IPS-15b (cell line): Measurements from ENCODE around the gene ACOT9.
"Not testable (repeated sequence)": the region's sequence is repeated elsewhere in the genome, so short reads cannot be mapped to it uniquely, and the experiment has no call there.

Source experiments
- H3K27me3 ChIP-seq: one replicate; pipeline ENCODE4 v1.6.1; 2013; ENCODE audit warnings: low read length; ENCODE audit not compliant: control insufficient read depth, insufficient read depth
- H3K36me3 ChIP-seq: one replicate; pipeline ENCODE4 v1.6.1; 2013; ENCODE audit warnings: low read length; ENCODE audit not compliant: control insufficient read depth, insufficient read depth
- H3K4me1 ChIP-seq: one replicate; pipeline ENCODE4 v1.6.1; 2013; ENCODE audit warnings: mild to moderate bottlenecking, low read length; ENCODE audit not compliant: control insufficient read depth, insufficient read depth
- H3K4me3 ChIP-seq: one replicate; pipeline ENCODE4 v1.5.1; 2013; ENCODE audit warnings: low read depth, low read length
- H3K9ac ChIP-seq: one replicate; pipeline ENCODE4 v1.6.1; 2013; ENCODE audit warnings: low read depth, mild to moderate bottlenecking, low read length
- H3K9me3 ChIP-seq: one replicate; pipeline ENCODE4 v1.6.1; 2013; ENCODE audit warnings: mild to moderate bottlenecking, low read length; ENCODE audit not compliant: control insufficient read depth, insufficient read depth

The ACOT9 gene

GRCh38 chrX:23731951-23732350 is 11.1 kb downstream of the ACOT9 start:
- H3K9ac ChIP-seq: no peak overlapping the region
- H3K4me3 ChIP-seq: no peak overlapping the region
- H3K36me3 ChIP-seq: peaks cover 5% of the 10 kb centered on the region
- peaks cover 10% of the 10 kb centered on the region for H3K4me1 ChIP-seq
- H3K27me3 ChIP-seq: no peaks in the 10 kb centered on the region
- H3K9me3 ChIP-seq: no peaks in the 10 kb centered on the region

DNA sequence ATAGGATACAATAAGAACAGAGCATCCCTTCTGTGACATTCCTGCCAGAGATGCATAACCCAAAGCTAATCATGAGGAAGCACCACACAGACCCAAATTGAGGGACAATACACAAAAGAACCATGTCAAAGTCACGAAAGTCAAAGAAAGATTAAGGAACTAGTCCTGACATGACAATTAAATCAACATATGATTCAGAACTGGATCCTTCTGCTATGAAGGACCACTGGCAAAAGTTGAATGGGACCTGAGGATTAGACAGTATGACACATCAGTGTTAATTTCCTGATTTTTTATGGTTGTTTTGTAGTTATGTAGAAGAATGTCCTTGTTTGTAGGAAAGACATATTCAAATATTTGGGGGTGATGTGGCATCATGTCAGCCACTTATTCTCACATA is 13.9 kb downstream of the ACOT9 start:
- H3K9me3 ChIP-seq: no peaks in the 10 kb centered on the region
- peaks cover 10% of the 10 kb centered on the region for H3K4me1 ChIP-seq
- H3K27me3 ChIP-seq: no peaks in the 10 kb centered on the region
- peaks cover 8% of the 10 kb centered on the region for H3K36me3 ChIP-seq
- H3K4me3 ChIP-seq: no peak overlapping the region
- H3K9ac ChIP-seq: no peak overlapping the region

DNA sequence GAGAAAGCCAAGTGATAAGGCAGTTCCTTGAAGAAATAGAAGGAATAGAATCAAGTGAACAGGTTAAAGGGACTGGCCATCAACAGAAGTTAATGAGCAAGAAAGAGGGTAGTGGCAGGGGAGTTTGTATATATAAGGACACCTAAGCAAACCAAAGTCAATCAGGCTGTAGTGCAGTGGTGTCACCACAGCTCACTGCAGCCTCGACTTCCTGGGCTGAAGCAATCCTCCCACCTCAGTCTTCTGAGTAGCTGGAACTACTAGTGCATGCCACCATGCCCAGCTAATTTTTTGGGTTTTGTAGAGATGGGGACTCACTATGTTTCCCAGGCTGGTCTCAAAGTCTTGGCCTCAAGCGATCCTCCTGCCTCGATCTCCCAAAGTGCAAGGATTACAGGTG is 15.9 kb downstream of the ACOT9 start:
- H3K9ac ChIP-seq: no peak overlapping the region
- H3K9me3 ChIP-seq: no peaks in the 10 kb centered on the region
- H3K4me1 ChIP-seq: peaks cover 4% of the 10 kb centered on the region
- no peaks in the 10 kb centered on the region for H3K27me3 ChIP-seq
- no peak overlapping the region for H3K4me3 ChIP-seq
- peaks cover 8% of the 10 kb centered on the region for H3K36me3 ChIP-seq

- Histone ChIP-seq H3K4me1 (no peaks in the 10 kb centered on the region), H3K36me3 (peaks cover 14% of the 10 kb centered on the region), H3K27me3 (no peaks in the 10 kb centered on the region), H3K4me3 (no peak overlapping the region), H3K9ac (no peak overlapping the region), H3K9me3 (no peaks in the 10 kb centered on the region)
Measured at GRCh38 chrX:23726191-23726590, 16.9 kb downstream of the ACOT9 start.

DNA sequence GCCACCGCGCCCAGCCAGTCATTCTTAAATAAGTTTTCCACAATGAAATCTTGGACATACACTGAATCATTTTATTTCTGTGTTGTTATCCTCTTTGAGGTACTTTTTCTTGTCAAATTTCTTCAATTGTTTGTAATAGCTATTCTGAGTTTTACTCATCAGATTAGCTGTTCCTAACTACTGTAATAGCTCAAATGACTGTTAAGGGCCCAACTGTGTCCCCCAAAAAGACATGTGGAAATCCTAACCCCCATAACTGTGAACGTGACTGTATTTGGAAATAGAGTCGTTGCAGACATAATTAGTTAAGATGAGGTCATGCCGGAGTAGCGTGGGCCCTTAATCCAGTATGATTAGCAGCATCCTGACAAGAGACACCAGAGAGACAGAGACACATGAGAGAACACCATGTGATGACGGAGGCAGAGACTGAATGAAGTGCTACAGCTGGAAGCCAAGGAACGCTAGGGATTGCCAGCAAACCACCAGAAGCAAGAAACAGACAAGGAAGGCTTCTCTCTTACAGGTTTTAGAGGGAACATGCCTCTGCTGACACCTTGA is 22.9 kb downstream of the ACOT9 start:
- H3K4me1 ChIP-seq: peaks cover 1% of the 10 kb centered on the region
- H3K27me3 ChIP-seq: no peaks in the 10 kb centered on the region
- H3K4me3 ChIP-seq: no peak overlapping the region
- H3K36me3 ChIP-seq: peaks cover 17% of the 10 kb centered on the region
- H3K9ac ChIP-seq: no peak overlapping the region
- H3K9me3 ChIP-seq: no peaks in the 10 kb centered on the region

DNA sequence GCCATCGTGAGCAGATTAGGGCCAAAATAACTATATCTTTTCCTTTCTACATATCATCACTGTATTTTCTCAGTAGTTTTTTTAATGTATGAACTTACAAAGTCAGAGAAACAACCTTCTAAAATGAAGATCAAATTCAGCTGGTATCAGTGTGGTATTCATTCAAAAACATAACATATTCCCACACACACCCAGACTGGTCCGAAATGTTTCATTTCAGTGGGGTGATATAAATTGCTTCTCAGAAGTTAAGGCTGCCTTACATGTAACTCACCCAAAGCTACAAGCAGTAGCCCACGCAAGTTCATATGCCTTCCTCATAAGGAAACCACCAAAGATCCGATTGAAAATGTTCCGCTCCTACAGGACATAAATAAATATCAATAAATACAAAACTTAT is 37.8 kb downstream of the ACOT9 start:
- Histone ChIP-seq H3K4me3 (no peak overlapping the region), H3K9ac (no peak overlapping the region), H3K27me3 (no peaks in the 10 kb centered on the region), H3K36me3 (peaks cover 25% of the 10 kb centered on the region), H3K4me1 (no peaks in the 10 kb centered on the region), H3K9me3 (no peaks in the 10 kb centered on the region)

- Histone ChIP-seq H3K4me1 (no peaks in the 10 kb centered on the region), H3K9ac (no peak overlapping the region), H3K27me3 (no peaks in the 10 kb centered on the region), H3K9me3 (no peaks in the 10 kb centered on the region), H3K4me3 (no peak overlapping the region), H3K36me3 (peaks cover 23% of the 10 kb centered on the region)
Measured at GRCh38 chrX:23704673-23705206, 38.3 kb downstream of the ACOT9 start.

DNA sequence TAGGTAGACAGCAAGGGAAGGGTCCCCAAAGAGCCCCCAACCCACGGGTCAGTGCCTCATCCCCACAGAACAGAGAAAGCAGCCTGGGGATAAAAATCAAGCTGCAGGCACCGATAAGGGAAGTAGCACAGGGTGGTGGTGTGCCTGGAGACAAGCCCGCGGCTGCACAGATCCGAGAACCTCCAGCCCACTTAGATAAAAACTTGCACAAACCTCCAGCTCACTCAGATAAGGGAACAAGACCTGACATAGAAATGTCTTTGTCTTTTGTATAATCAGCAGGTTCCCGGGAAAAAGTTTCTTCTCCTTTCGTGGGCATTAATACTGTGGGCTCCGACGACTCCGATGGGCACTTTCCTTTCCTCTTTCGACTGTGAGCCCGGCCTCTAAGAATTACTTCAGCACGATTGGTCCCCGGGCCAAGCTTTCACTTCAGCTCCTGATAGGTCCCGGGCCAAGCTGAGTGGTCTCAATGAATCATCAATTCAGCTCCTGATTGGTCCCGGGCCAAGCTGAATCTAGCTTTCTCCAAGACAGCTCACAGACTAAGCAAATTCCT is 43.4 kb downstream of the ACOT9 start:
- H3K36me3 ChIP-seq: peaks cover 13% of the 10 kb centered on the region
- H3K9ac ChIP-seq: peak overlapping the region; percentile 24
- H3K4me1 ChIP-seq: no peaks in the 10 kb centered on the region
- H3K9me3 ChIP-seq: no peaks in the 10 kb centered on the region
- H3K4me3 ChIP-seq: no peak overlapping the region
- H3K27me3 ChIP-seq: no peaks in the 10 kb centered on the region

GRCh38 chrX:23694606-23695005 is 48.5 kb downstream of the ACOT9 start:
- no peak overlapping the region for H3K9ac ChIP-seq
- no peaks in the 10 kb centered on the region for H3K4me1 ChIP-seq
- H3K4me3 ChIP-seq: peak overlapping the region; percentile 16
- no peaks in the 10 kb centered on the region for H3K36me3 ChIP-seq
- no peaks in the 10 kb centered on the region for H3K9me3 ChIP-seq
- no peaks in the 10 kb centered on the region for H3K27me3 ChIP-seq

GRCh38 chrX:23692166-23692565 is 50.9 kb downstream of the ACOT9 start:
- Histone ChIP-seq H3K4me3 (no peak overlapping the region), H3K4me1 (no peaks in the 10 kb centered on the region), H3K9ac (no peak overlapping the region), H3K27me3 (no peaks in the 10 kb centered on the region), H3K36me3 (no peaks in the 10 kb centered on the region), H3K9me3 (no peaks in the 10 kb centered on the region)

GRCh38 chrX:23676486-23676885 is 66.6 kb downstream of the ACOT9 start:
- not testable (repeated sequence) for H3K9ac ChIP-seq, H3K27me3 ChIP-seq, H3K4me1 ChIP-seq, H3K9me3 ChIP-seq, H3K4me3 ChIP-seq
- peaks cover 31% of the 10 kb centered on the region for H3K36me3 ChIP-seq

- no peaks in the 10 kb centered on the region for H3K9me3 ChIP-seq
- no peak overlapping the region for H3K4me3 ChIP-seq
- peaks cover 19% of the 10 kb centered on the region for H3K36me3 ChIP-seq
- no peaks in the 10 kb centered on the region for H3K27me3 ChIP-seq
- H3K9ac ChIP-seq: no peak overlapping the region
- no peaks in the 10 kb centered on the region for H3K4me1 ChIP-seq
Measured at GRCh38 chrX:23673108-23673507, 70.0 kb downstream of the ACOT9 start.
